D721Med (cell line): ENCODE measurements around the gene APOO.

Source experiments
- DNase-seq: peaks from one replicate; pipeline ENCODE4 v3.0.0; 2011; ENCODE audit warnings: low spot score; ENCODE audit not compliant: insufficient read length
- FAIRE-seq: peaks from 2 replicates; lab custom pipeline; 2011; peaks lifted over from hg19 to GRCh38; lab: Jason Lieb, UNC
- TF ChIP-seq, protein P1 (sequence below): IDR thresholded peaks from 2 replicates; pipeline ENCODE4 v1.5.1; 2012; ENCODE audit warnings: mild to moderate bottlenecking, control low read depth; ENCODE audit not compliant: insufficient read depth; ENCODE audit errors: missing control alignments

APOO gene

DNA sequence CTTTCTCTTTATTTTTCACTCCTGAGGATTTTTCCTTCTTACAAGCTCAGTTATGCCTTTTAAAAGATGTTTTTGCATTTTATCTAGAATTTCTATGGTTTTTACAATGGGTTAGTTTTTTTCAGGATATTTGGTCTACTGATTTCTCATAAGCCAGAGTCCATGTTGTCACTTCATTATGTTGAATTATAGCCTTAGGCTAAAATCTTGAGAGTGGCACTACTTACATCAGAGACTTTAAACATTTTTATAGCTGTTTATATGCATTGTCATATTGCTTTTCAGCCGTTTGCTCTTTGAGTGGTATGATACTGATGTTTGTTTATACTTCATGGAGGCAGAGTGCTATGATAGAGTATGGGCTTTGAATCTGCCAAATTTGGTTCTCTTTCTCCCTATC is 36.5 kb upstream of the APOO start:
- no peak for FAIRE-seq
- TF ChIP-seq, protein P1, sequence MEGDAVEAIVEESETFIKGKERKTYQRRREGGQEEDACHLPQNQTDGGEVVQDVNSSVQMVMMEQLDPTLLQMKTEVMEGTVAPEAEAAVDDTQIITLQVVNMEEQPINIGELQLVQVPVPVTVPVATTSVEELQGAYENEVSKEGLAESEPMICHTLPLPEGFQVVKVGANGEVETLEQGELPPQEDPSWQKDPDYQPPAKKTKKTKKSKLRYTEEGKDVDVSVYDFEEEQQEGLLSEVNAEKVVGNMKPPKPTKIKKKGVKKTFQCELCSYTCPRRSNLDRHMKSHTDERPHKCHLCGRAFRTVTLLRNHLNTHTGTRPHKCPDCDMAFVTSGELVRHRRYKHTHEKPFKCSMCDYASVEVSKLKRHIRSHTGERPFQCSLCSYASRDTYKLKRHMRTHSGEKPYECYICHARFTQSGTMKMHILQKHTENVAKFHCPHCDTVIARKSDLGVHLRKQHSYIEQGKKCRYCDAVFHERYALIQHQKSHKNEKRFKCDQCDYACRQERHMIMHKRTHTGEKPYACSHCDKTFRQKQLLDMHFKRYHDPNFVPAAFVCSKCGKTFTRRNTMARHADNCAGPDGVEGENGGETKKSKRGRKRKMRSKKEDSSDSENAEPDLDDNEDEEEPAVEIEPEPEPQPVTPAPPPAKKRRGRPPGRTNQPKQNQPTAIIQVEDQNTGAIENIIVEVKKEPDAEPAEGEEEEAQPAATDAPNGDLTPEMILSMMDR = no peak

DNA sequence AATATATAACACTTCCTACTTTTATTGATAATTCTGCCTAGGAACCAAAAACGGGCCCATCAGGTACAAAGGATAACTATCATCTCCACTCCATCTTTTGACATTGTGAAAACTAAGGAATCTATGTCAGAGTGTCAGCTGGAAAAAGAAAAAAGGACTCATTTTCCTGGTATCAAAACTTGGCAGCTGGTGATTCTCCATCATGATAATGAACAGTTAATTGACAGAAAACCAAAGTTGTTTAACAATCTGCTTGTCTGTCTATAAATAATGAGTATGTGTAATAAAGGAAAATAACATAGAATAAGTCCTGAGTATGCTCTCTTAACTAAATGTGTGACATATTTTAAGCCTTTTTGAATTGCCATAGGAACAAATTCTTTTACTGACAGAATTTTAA is 31.5 kb upstream of the APOO start:
- FAIRE-seq (no peak), DNase-seq (no peak)
- TF ChIP-seq, protein P1 = no peak

More for the DNA sequence above, 36.5 kb upstream of the APOO start:
- no peak for DNase-seq

DNA sequence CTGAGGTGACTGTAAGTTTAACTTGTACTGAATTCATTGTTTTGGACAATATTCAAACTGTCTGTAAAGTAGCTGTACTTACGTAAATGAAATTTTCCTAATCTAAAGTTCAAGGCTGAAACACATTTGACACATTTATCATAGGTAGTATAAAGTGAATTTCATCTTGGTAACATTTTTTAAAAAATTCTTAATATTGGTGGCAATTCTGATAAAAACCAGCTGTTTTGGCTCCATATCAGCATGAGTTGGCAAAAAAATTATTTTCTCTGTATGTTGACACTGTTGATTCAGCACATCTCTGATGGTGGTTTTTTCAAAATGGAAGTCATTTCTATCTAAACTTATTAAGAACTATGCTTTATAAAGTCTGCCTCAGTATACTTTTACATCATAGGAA is 31.0 kb upstream of the APOO start:
- TF ChIP-seq, protein P1 = no peak
- DNase-seq (no peak), FAIRE-seq (no peak)

DNA sequence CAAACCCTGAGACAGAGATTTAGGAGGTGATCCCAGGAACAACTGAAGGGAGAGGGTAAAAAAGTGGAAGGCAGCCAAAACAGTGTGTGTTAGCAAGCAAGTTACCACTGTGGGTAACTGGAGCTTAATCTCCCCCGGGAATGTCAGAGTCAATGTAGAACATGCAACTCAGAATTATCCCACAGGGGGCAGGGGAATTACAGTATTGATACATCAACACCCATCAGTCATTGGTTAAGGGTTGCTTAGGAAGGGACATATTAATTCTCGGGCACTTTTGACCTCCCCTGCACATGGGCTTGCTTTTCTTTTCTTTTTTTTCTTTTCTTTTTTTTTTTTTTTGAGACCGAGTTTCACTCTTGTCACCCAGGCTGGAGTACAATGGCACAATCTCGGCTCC is 29.4 kb upstream of the APOO start:
- no peak for DNase-seq
- FAIRE-seq = peak; percentile 38

GRCh38 chrX:23936180-23936579 is 28.4 kb upstream of the APOO start:
- DNase-seq = no peak
- FAIRE-seq = peak; percentile 80
- TF ChIP-seq, protein P1 = no peak

More for the DNA sequence above, 29.4 kb upstream of the APOO start:
- TF ChIP-seq, protein P1 = no peak

DNA sequence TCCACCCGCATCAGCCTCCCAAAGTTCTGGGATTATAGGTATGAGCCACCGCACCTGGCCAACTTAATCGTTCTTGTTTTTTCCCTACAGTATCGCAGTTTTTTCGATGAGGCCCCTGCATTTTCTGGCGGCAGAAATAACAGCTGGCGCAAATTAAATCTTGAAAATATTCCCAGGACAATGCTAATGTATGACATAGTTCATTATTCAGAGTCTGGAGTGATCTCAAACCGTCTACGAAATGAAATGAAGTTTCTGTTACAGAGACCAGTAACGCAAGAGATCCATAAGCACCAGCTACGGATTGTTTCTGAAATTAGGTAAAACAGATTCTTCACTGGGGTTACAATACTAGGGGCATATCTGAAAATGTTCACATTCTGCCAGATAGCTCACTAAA is 27.4 kb upstream of the APOO start:
- TF ChIP-seq, protein P1 = no peak
- FAIRE-seq (no peak), DNase-seq (no peak)

- no peak for FAIRE-seq
- no peak for DNase-seq
- TF ChIP-seq, protein P1 = no peak
These were observed 24.3 kb upstream of the APOO start for GRCh38 chrX:23932046-23932445.
